Superior temporal gyrus (tissue), 1 donor: ENCODE data around the gene ANKRD17.
"Not testable (repeated sequence)": the region's sequence is repeated elsewhere in the genome, so short reads cannot be mapped to it uniquely, and the experiment has no call there.

ENCODE experiments used
- DNase-seq: peaks from one replicate; pipeline ENCODE4 v3.0.0-alpha.2; 2016; ENCODE audit errors: extremely low spot score

Gene ANKRD17

DNA sequence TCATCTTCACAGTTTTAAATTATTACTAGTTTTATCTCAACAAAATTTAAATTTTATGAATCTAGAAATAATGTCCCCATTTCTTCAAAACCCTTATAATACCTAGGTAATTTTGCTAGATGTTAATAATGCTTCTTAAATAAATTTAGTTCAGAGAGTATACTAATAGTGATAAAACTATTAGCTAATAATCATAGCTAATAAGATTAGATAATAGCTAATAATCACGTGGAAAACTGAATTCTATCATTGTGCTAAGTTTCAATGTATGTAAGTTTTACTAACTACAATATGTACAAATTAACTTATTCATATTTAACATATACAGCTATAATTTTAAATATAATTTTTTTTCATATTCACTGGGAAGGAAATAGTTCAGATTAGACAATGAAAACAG lies 10.2 kb downstream of the ANKRD17 start:
- no peak for DNase-seq

DNA sequence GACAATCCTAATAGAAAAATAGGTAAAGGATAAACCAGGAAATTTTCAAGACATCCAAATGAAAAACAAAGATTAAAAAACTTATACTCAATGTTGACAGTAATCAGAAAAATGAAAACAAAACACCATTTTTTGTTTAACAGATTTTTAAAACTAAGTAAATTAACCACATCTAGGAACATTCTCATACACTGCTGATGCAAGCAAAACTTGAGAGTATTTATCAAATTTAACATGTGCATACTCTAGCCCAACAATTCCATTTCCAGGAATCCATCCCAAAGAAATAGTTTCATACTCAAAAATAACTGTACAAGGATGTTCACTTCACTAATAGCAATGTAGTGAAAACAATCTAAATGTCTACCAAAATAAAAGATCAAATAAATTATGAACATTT lies 11.5 kb downstream of the ANKRD17 start:
- DNase-seq: no peak

DNA sequence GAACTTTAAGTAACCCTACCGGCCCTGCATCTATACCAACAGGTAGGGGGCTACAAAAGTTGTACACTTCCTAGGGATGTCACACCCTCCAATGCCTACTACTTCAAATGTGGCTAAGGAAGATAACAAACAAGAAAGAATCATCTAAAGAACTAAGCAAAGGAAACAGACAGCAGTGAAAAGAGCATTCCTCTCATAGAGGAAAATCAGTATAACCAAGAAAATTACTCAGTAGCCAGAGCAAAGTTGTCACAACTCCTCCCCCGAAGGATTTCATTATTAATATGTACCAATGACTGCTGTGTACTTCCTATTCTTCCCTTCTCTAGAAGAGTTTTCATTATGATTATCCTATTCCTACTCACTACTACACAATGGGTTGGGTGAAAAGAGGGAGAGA lies 12.6 kb downstream of the ANKRD17 start:
- DNase-seq: no peak

DNA sequence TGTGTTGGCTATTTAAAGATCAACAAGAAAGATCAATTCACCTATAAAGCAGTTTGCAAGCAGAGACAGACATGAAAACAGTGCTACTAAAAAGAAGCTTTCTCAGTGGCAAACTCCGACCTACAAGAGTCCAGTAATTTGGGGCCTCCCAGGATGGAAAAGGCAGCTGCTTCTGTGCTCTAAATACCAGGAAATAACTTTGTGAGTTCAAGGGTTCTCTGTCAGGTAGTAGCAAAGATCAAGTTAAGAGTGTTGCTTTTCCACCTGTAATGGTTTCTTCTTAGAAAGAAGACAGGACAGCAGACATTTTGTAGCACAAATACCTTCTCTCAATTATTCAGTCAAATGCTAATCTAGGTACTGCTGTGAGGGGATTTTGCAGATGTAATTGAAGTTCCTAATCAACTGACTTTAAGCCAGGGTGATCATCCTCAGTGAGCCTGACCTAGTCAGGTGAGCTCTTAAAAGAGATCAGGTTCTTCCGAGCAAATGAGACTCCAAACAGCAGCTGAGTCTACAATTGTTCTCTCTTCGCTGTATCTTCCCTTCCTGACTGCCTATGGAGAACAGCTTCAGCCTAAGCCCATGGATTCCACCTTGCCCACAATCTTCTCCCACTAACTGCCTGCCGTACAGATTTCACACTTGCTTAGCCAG lies 13.5 kb downstream of the ANKRD17 start:
- no peak for DNase-seq

DNA sequence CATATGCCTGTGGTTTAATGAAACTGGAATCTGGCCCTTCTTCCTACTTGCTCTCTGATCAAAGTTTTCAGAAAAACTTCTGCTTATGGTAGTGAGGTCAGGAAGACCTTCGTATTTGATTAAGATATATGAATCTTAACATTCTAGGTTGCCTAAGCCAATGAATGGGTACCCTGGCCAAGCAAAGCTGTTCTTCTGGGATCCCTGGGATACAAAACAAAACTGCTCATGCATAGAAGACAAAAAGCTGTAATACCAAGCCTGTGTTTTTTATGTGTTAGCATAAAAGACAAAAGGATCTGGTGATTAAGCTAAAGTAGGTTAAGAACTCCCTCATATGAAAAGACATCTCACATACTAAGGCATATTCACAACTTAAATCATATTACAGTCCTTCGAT lies 21.6 kb downstream of the ANKRD17 start:
- no peak for DNase-seq

DNA sequence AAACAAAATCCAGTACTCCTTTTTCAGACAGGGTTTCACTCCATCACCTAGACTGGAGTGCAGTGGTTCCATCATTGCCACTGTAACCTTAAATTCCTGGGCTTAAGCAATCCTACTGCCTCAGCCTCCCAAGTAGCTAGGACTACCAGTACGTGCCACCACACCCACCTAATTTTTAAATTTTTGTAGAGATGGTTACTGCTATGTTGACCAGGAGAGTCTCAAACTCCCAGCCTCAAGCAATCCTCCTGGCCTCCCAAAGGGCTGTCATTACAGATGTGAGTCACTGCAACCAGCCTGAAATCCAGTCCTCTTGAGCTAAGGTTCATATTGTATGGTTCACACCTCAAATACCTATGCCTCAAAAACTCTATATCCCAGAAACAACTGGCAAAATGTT lies 22.4 kb downstream of the ANKRD17 start:
- no peak for DNase-seq

DNA sequence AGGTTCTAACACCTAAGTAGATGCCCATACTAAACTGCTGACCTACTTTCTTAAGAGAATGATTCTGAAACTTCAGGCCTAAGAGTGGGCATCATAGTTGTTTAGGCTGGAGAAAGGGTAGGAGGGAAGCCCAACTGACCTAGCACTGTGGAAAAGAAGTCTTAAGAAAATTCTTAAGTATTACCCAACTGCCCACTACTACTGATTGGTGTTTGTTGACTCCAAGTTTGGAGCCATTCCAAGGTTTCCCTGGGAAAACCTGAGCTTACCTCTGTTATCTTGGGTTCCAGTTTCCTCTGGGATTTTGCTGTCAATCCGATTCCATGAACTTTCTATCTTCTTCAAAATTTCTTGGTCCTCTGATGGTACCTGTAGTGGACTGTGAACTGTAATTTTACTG lies 23.9 kb downstream of the ANKRD17 start:
- DNase-seq: no peak

DNA sequence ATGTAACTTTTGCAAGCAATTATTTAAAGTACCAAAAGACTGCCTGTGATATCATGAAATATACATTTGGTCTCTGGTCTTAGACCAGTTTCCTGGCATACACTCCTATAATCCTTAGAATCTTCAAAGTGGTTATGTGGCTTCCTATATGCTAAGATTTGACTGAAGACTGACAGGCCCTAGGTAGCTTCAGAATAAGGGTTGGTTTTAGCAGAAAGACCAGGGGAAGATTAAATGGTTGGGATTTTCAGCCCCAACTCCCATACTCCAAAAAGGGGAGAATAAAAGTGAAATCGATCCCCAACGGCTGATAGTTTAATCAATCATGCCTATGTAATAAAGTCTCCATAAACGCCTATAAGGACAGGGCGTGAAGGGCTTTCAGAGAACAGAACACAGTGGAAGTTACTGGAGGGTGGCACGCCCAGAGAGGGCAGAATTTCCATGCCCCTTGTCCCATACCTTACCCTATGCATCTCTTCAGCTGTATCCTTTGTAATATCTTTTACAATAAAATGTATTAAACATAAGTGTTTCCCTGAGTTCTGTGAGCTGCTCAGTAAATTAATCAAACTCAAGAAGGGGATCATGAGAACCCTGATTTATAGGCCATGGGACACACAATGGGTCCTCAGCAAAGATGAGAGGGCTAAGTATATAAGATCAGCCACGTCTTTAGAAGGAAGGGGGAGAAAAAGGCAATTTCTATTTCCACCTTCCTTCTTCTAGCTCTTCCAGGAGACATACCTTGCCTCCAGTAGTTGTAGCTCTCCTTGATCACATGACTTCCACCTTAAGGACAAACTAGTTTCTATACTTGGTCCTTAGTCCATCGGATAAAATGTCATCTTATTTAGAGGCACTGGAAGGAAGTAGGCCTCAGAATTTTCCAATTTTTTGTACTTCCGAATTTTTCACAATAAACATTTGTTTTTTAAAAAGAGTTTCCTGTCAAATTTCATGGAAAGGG lies 26.8 kb downstream of the ANKRD17 start:
- DNase-seq: no peak

DNA sequence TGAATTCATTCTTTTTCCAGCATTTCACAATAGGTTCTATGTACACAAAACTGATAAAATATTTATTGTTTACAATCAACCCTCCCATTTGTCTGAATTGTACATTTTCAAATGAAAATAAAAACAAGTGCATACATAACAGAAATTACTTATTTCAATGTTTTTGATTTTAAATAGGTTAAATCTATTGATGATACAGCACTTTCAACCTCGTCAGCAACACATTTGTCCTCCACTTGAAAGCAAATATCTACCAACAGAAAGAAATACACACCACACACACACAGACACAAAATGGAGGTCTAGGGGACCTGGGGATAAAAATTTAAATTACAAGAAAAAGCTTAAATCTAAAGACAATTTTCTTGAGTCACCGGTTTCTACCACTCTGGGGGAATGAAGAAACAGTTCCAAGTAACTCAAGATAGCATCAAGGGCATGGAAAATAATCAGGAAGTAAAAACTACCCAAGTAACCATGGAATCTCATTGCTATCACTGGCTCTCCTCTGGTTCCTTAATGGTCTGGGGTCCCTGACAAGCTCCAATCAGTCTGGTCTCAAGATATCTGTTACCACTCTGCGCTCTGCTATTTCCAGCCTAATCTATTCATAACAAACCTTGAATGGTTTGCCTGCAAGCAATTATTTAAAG lies 27.6 kb downstream of the ANKRD17 start:
- no peak for DNase-seq

DNA sequence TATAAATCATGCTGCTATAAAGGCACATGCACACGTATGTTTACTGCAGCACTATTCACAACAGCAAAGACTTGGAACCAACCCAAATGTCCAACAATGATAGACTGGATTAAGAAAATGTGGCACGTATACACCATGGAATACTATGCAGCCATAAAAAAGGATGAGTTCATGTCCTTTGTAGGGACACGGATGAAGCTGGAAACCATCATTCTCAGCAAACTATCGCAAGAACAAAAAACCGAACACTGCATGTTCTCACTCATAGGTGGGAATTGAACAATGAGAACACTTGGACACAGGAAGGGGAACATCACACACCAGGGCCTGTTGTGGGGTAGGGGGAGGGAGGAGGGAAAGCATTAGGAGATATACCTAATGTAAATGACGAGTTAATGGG lies 29.8 kb downstream of the ANKRD17 start:
- DNase-seq: not testable (repeated sequence)

DNA sequence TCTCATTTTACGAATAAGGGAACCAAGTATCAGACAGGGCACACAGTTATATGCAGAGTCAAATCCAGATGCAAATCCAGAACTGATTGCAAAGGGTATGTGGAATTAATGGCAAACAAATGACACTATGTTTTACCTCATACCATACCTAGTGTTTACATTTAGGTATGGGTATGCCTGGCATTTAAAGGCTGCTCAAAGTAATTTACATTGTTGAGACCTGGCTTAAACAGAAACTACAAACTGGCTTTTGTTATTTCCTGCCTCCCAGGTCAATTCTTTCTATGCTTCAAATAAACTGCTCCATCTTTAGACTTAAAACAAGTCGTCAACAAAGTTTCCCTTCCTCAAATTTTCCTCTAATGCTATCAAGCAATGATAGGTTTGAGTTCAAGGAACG lies 33.7 kb downstream of the ANKRD17 start:
- no peak for DNase-seq

DNA sequence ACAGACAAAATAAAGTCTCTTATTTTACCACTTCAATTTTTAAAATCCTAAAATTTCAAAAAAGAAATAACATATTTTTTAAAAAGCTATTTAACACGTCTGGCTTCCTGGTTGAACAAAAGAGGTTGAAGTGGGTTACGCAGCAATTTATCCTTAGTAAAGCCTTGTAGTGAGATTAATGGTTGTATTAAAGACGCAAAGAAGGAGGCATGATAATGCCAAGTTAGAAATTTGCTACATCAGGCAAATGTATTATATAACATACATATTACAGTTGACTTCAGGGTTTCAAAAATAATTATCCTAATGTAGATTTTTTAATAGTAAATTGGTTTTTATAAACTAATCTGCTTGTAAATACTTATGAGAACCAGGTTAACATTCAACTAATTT lies 35.3 kb downstream of the ANKRD17 start:
- DNase-seq: no peak

DNA sequence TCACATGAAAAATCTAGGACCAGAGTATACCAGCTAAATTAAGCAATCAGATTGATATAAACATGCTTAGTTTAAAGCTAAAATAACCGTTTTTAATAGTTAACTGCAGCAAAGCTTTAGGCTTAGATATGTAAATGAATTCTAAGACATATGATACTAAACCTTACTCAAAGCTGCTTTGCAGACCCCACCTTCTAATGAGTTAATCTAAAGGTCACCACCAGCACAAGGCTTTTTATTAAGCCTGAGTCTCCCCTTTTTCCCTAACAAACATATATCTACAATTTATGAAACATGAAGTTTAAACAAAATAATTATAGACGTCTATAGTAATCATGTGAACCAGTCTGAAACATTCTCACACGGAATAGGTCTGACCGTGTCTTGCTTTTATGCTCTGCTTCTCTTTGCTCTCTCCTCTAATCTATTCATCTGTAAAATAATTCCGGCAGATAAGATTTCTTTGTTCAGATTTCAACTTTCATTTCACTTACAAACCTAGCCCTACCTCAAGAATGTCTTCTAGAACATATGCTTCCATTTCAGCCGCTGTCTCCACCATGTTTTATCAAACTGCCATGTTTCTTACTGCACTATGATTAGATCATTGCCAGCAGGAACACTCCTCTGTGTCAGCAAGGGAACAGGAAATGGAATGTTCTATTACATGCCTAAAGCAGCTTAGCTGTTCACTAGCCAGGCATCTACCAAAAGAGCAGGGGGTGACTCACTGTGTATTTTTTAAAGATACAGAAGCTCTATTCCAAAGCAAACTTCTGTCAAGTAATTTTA lies 35.9 kb downstream of the ANKRD17 start:
- peak; percentile 96 for DNase-seq

DNA sequence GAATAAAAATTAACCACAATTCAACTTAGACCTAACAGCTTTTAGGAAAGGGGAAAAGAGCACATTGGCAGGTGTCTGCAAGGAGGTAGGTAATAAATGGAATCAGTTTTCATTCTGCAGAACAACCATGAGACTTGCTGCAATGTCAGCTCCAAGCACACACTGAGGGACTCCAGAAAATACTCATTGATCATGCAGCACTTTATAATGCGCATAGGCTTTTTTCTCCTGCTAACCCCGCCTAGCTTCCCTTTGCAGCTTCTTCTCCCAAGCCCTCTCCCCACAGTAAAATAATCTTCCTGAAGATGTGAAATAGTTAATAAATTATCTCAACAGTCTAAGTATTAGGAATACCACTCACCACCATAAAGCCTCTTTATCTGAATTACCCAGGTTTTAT lies 36.9 kb downstream of the ANKRD17 start:
- no peak for DNase-seq

DNA sequence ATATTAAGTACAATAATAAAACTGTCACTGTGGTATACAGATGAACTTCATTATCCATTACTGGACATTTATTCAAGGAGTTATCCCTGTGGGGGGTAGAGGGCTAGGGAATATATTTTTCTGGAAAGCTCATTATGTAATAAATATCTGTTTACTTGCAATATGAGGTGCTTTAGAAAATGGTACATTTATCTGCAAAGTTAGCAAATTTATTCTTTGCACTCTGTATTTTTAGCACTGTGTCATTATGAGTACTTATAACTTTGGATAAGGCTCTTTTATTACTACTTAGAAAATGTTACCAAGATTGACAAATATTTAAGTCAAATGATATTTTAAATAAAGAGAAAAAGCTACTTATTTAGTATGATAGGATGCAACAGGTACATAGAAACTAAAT lies 37.8 kb downstream of the ANKRD17 start:
- DNase-seq: no peak

DNA sequence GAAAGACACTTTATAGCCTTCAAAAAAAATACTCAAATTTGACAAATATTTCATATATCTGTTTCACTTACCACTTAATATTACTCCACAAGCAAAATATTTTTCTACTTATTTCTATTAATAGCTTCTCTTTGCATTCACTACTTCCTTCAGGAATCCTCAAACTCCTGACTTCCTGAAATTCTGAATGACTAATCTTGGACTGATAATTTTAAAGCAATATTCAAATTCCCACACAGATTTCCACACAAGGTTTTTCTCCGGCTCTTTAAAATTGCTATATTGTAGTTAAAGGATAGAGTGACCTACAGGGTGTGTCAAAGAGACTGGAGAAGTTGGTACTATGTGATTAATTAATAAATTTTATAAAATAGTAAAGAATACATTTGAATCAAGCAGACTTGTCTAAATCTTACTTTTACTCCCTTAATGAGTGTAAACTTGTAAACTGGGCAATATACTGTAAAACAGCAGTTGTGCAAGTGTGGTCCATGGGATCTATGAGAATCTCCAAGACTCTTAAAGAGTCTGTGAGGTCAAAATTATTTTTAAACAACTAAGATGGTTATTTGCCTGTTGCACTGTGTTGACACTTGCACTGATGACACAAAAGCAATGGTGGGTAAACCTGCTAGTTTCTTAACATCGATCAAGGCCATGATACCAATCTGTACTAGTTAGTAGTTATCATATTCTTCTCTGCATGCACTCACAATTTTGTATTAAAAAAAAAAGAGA lies 44.5 kb downstream of the ANKRD17 start:
- DNase-seq: no peak

DNA sequence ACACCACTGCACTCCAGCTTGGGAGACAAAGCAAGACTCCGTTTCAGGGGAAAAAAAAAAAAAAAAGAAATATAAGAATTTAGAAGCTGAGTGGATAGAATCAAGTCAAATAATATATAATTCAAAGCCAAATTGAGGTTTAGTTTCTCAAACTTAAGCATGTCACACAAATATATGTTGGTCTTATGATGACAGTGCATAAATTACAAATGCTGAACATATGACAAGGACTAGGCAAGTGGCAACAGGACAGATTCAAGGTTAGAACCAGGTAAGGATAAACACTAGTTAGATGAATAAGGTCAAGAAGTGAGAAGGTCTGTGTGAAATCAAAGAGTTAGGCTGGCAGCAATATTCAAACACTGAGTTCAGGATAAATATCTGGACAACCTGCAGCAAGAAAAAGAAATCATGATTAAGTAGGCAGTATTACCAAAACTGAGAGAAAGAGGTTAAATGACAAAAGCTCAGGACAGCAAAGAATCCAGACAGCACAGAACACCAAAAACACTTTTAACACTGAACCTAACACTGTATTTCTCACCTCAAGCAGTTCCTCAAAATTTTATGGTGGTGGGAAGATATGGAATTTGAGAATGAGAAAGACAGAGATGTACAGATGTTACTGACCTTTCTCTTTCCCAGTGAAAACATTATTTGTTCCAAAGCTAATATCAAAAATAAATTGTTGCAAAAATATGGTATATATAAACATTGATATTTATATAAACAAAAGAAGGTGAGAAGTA lies 45.4 kb downstream of the ANKRD17 start:
- no peak for DNase-seq

DNA sequence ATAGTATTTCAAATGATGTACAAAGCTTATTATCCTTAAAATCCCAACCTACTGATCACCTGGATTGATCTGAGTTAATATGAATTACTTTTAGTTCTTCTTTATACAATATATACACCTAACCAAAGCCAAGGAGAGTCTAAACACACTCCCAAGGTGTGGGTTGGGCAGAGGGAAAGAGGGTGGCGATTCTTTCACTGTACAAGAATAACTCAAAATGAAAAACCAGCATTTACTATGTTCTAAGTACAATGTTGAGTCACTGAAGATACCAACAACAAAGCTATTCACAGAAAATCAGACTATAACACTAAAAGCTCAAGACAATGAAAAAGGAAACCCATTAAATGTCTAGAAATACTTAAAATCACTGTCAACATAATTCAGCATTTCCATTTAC lies 46.6 kb downstream of the ANKRD17 start:
- no peak for DNase-seq

DNA sequence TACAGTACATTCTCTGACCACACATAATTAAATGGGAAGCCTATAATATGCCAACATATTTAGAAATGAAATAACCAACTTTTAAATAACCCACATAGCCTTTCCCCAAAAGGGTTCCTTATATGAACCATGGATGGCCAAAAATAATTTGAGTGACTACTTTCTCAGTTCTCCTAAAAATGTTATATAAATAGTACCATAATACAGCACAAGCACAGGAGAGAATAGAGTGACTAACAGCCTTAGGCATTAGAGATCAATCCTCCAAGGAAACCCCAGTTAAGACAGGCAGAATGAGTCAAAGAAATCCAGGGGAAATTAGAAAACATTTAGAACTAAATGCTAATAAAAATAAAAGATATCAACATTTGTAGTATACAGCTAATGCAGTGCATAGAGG lies 50.2 kb downstream of the ANKRD17 start:
- DNase-seq: no peak

DNA sequence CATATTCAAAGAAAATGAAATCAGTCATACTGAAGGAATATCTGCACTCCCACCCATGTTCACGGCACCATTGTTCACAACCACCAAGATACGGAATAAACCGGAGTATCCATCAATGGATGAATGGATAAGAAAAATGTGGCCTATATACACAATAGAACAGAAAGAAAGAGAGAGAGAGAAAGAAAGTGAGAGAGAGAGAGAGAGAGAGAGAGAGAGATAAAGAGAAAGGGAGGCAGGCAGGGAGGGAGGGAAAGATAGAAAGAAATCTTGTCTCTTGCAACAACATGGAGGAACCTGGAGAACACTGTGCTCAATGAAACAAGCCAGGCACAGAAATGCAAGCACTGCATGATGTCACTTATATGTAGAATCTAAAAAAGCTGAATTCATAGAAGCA lies 52.4 kb downstream of the ANKRD17 start:
- no peak for DNase-seq

DNA sequence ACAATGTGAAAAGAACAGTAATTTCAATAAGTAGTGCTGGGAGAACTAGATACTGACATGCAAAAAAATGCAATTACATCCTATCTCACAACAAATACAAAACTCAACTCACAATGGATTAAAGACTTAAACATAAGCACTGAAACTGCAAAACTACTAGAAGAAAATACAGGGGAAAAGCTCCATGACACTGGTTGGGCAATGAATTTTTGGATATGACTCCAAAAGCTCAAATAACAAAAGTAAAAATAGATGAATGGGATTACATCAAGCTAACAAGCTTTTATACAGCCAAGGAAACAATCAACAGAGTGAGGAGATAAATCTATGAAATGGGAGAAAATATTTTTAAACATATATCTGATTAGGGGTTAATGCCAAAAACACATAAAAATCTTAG lies 53.1 kb downstream of the ANKRD17 start:
- DNase-seq: no peak
